Stimulated activated CD4-positive, alpha-beta T cell treated with anti-CD3 and anti-CD28 coated beads, TNF-alpha, amount 100 ng/mL, for 1 hour (primary cell): ENCODE results near the gene MYH8.

Experiments
- DNase-seq, 3 donors: peaks; one replicate each; pipeline ENCODE4 v3.0.0-alpha.2; 2020; ENCODE audit warnings: low read depth in 3 of 3, low spot score in 1 of 3

MYH8 gene

GRCh38 chr17:10421900-10422542 is at the start of gene MYH8:
Gene MYH8 (minus strand): TSS chr17:10421950. CDS start chr17:10420227, 1,723 bp downstream.
- no peak for DNase-seq

DNA sequence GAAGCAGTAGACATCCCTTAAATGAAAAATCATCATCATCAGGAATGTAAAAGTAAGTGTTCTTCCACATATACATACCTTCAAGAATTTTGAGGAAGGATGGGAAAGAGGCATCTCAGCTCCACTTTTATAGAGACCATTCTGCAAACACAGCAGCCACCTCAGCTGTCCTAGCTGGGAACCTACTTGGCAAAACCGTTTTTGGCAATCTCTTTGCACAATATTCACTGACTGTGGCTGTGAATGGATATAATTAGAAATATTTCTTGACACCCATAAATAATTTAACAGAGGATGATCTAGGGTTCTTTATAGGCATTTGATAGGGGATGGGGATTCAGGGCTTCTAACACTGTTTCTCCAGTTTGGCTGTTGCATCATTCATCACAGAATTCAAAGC is 47.7 kb upstream of the MYH8 start, which contains the start of gene MYH4:
TSS of gene MYH4 (minus strand) at position 101 of the 400 bp plus-strand sequence. CDS start 2,814 bp downstream, outside the sequence.
- DNase-seq = no peak

DNA sequence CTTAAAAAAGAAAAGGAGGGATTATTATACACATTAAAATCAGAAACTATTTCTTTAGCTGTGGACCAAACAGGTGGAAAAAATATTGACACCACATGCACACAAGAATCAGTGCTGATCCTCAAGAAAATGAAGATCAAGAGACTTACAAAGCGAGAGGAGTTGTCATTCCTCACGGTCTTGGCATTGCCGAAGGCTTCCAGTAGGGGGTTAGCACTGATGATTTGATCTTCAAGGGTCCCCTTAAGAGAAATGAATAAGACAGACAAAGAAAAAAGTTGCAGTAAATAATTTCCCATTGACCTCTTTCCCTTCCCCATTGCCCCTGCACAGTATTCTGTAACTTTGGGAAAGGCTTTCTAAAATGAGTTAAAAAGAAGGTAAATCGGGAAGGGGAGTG is 41.7 kb upstream of the MYH8 start:
- no peak for DNase-seq

DNA sequence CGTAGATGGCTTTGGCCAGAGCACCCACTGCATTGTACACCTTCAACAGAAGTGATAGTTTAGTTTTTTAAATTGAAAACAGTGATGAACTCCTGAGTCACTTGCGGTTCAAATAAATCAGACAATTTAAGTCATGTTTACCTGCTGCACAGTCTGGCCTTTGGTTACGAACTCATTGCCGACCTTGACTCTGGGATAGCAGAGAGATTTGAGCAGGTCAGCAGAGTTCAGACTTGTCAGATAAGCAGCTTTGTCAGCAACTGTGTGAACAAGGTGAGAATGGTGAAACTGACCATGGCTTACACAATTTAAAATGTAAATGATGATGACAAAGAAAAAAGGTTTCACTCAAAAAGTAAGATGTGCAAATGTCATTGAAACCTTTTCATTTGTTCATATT is 38.3 kb upstream of the MYH8 start:
- DNase-seq = no peak

- no peak for DNase-seq
These were observed 37.0 kb upstream of the MYH8 start for GRCh38 chr17:10458701-10459100.

DNA sequence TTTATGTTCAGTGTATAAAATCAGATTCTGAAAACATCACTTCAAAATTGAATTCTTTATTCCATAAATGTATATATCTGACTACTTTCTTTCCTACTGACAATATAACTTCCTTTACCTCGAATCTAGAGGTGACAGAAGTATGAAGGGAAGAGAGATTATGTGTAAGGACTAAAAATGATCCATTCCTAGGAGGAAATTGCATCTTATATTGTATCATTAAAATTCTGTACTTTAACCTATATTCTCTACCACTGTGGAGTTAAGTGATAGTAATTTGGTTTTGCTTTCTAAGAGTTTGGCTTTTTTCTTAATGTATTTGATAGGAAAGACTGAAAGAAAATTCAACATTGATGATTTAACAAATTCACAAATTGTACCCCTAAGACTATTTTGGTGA is 36.2 kb upstream of the MYH8 start:
- no peak for DNase-seq

GRCh38 chr17:10447026-10447931 is 25.5 kb upstream of the MYH8 start:
- DNase-seq = no peak

- DNase-seq = no peak
These were observed 18.1 kb upstream of the MYH8 start for GRCh38 chr17:10439816-10440215.

DNA sequence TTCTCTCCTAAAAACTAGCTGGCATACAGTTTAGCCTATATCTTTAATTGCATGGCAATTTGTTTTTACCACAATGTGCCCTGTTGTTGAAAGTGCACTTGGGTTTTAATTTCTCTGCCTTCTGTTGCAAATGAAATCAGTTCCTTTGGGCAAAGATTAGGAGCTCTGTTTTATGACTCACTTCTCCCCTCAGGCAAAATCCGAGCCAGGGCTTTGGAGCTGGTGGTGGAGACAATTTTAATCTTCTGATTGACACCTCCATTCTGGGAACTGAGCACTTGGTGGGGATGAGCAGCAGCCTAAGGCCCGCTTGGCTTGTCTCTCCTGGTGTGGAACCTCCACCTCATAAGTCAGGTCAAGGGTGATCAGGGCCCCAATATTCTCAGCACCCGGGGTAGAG is 13.3 kb upstream of the MYH8 start:
- DNase-seq = no peak

GRCh38 chr17:10429421-10430045 is 7.8 kb upstream of the MYH8 start:
- DNase-seq = no peak

DNA sequence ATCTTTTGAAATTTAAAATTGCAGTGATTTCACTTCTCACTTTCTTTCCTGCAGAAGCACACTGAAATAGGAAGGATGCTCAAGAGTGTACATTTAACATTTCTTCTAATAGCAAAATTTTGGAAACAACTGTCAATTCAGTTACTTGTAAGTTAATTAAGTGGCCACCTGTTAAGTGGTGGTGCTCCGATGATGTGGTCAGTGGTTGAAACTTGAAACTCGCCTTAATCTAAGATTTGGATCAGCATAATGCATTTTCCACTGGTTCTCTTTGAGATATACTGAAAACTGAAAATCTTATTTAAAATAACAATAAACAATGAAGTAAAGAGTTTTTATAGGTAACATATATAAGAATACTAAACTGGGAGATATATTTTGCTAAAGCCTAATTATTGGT is 7.0 kb upstream of the MYH8 start:
- no peak for DNase-seq

DNA sequence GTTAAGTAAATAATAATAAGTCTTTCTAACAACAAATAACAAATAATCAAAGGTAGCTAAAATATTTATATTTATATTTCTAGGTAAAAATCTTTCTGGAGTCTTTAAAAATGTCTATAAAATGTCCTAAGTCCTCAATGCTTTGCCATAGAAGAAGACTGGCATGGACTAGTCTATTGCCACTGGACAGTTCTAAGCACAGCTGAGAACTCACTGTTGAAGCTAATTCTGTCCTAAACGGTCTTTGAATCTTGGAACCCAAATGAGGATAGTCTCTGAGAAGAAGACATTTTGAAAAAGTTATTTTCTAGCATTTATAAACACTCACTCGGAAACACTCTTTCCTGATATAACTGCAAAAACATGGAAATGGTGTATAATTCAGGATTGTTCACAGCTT is 539 bp downstream of the MYH8 start:
- no peak for DNase-seq

GRCh38 chr17:10420811-10421210 is 939 bp downstream of the MYH8 start:
- no peak for DNase-seq

DNA sequence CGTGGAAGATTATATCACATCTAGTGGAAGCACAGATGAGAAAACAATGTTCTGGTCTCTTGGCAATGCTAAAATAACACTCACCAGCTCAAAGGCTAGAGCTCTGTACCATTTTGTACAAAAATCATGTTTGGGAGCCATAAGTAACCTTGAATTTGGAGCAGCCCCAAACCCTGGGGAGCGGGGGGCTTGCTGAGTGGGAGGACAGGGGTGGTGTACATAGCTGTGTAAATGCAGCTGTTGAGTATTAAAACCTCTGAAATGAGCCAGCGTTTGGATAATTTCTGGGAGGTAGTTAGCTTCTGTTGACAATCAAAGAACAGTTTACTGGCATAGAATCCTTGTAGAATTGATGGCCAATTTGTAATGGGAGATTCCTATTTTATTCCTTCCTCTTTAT is 4.3 kb downstream of the MYH8 start:
- no peak for DNase-seq

DNA sequence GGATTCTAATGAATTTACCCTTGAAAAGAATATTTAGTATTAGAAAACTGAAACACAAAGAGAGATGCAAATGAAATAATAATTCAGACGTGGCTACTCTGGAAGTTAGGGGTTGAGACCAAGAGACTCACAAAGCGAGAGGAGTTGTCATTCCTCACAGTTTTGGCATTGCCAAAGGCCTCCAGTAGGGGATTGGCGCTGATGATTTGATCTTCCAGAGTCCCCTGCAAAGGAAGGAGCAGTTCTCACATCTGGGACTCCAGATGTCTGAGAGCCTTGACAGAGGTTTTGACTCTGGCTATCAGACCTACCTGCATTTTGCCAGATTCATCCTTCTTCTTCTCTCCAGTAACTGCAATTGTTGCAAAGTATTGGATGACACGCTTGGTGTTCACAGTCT is 6.6 kb downstream of the MYH8 start:
- DNase-seq = no peak

- no peak for DNase-seq
These were observed 18.2 kb downstream of the MYH8 start for GRCh38 chr17:10403589-10403988.

GRCh38 chr17:10398352-10398751 is 23.4 kb downstream of the MYH8 start:
- no peak for DNase-seq

DNA sequence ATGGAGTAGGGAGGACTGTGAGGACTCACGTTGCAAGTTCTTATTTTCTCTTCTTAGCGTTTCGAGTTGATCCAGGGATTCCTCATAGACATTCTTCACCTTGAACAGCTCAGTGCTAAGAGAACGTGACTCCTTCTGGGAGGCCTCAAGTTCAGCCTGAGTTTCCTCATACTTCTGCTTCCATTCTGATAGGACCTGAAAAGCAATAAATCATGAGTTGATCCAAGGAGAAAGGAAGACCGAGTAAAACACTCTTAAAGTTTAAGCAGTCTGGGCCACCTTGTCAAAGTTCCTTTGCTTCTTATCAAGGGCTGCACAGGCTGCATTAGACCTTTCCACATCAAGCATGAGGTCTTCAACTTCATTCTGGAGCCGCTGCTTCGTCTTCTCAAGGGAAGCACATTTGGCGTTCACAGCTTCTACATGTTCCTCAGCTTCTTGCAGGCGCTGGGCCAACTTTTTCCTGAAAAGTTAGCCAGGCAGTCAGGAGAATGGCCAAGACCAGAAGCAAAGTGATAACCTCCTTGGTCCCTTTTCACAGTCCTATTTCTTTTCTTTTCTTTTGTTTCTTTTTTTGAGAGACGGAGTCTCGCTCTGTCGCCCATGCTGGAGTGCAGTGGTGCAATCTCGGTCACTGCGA is 25.1 kb downstream of the MYH8 start:
- no peak for DNase-seq

DNA sequence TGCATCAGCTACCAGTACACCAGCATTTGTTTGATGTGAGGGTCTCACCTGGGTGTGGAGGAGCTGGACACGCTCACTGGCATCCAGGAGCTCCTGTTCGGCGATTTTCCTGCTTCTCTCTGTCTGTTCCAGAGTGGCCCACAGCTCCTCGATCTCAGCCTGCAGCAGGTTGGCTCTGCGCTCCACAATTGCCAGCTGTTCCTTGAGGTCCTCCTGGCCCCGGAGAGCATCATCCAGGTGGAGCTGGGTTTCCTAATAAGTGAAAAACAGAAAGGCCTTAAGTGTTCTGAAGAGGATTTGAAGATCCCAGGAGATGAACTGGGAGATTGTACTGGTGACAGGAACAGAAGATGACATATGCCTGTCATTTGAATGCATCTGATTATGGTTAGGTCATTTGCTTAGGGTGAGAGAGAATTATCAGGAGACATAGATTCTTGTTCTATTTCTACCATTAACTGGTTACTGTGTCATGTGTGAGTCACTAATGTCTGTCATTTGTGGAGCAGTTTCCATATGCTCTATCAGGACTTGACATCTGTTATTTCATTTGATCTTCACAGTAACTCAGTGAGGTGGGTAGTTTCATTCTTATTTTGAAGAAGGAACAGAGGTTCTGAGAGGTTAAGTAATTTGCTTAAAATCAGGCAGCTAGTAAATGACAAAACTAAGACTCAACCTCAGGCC is 27.4 kb downstream of the MYH8 start:
- no peak for DNase-seq

DNA sequence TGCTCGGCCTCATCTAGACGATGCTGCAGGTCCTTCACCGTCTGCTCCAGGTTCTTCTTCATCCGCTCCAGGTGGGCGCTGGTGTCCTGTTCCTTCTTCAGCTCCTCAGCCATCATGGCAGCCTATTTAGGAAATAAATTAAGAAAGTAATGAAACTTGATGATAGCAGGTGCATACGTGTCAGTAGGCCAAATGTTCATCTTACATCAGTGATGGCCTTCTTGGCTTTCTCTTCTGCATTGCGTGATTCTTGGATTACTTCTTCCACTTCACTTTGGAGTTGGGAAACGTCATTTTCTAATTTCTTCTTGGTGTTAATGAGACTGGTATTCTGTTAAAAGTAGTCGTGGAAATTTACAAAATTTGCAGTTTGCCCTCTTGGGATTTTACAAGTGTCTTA is 28.9 kb downstream of the MYH8 start:
- no peak for DNase-seq

DNA sequence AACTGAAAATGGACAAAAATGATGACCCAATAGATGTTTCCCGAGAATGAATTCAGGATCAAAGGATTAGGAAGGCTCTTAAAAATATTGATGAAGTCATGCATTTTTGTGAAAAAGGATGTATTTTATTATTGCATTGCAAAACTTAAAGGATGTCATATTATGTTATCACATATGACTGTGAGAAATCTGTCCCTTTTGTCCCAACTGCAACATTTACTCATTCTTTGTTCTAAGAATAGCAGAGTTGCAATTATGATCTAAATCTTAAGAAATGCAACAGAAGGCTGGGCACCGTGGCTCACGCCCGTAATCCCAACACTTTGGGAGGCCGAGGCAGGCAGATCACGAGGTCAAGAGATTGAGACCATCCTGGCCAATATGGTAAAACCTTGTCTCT is 35.9 kb downstream of the MYH8 start:
- DNase-seq = no peak
